Measurements from ENCODE around the gene LPAR1. TPM values are rescaled to one million over a fixed set of nuclear protein-coding genes. Genes with fewer than 3 reads are reported as not detected.
A peak's percentile ranks its signal among the peaks of the same experiment; 100 is the strongest.

LPAR1 gene
- total RNA-seq, 6 donors from 2014 or later = 9.3 to 28.7 (median 15.6) TPM

DNA sequence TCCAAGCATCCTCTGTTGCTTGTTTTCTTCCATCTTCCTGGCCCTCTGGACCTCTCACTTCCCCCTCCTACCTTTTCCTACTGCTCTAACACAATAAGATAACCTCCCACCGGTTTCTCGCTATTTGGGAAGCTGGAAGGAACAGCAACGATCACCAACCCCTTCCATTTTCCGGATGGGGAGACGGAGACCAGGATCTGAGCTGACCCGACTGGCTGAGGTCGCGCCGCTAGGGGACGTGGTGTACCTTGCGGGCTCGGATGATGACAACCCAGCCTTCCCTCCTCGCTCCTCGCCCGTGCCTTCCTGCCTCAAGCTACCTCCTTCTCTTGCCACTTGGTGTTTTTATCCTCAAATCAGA lies 1.9 kb downstream of the LPAR1 start:
- Histone ChIP-seq H3K9me3 (no peaks in the 10 kb centered on the region), H3K36me3 (no peaks in the 10 kb centered on the region), H3K27ac (peak overlapping the region in 3 of 4 donors; percentile 82 to 90 (median 83)), H3K27me3 (peaks cover 0 to 11% (median 0%) of the 10 kb centered on the region in 4 donors), H3K4me1 (peaks cover 0 to 32% (median 10%) of the 10 kb centered on the region in 4 donors), H3K4me3 (peak overlapping the region in 3 of 4 donors; percentile 63 to 71 (median 66))
- TF ChIP-seq POLR2AphosphoS5 (IDR thresholded peaks at IDR 0.05) = peak in 1 of 2 donors; percentile 51
- TF ChIP-seq EP300 (IDR thresholded peaks at IDR 0.05) = no peak
- TF ChIP-seq, protein P1, sequence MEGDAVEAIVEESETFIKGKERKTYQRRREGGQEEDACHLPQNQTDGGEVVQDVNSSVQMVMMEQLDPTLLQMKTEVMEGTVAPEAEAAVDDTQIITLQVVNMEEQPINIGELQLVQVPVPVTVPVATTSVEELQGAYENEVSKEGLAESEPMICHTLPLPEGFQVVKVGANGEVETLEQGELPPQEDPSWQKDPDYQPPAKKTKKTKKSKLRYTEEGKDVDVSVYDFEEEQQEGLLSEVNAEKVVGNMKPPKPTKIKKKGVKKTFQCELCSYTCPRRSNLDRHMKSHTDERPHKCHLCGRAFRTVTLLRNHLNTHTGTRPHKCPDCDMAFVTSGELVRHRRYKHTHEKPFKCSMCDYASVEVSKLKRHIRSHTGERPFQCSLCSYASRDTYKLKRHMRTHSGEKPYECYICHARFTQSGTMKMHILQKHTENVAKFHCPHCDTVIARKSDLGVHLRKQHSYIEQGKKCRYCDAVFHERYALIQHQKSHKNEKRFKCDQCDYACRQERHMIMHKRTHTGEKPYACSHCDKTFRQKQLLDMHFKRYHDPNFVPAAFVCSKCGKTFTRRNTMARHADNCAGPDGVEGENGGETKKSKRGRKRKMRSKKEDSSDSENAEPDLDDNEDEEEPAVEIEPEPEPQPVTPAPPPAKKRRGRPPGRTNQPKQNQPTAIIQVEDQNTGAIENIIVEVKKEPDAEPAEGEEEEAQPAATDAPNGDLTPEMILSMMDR (IDR thresholded peaks at IDR 0.05) = peak; percentile 16 to 59 (median 46)
- TF ChIP-seq POLR2A (IDR thresholded peaks at IDR 0.05) = no peak
- WGBS, 2 donors = 12 to 14% methylated on average over 15 of the region's 15 CpGs
- peak; percentile 50 to 65 for ATAC-seq (ENCODE audit: low FRiP score in 2 of 2)
- DNase-seq = peak; percentile 72 to 84

DNA sequence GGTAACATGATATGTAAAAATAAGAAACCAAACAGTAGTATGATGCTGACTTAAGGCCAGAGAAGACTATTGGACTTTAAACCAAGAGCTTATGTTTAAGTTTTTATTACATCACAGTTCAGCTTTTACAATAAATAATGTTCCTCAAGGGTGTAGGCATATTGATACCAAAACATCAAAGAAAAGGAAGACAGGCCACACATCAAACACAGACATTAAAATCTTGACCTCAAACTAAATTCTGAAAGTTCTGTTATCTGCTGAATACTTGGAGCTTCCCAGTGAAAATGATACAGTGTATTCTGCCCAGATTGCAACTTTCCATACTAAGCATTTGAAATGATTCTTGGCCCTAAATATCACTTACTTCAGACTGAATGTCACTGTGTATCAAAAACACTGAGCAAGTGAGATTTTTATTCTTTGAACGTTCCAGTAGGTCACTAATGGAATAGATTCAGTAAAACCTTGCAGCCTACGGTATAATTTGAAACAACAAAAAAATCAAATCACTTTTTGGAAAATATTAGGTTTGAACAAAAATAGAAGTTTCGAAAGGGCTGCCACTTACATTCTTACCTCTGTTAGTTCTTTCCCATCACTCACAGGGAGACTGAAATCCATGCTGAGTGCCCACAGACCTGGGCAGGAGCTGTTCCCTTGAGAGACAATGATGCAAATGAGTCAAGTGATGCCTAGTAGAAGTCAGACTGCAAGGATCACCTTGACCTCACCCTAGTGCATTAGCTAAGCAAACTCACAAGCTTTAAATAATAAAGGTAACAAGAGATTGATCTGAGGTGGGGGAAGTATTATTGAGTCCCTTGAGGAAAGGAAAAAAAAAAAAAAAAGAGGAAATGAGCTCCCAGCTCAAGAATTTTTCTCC lies 2.5 kb downstream of the LPAR1 start:
- ATAC-seq (ENCODE audit: low FRiP score in 2 of 2) (no peak), DNase-seq (no peak)
- H3K4me3 ChIP-seq = peak overlapping the region in 3 of 4 donors; percentile 63 to 71 (median 66)
- H3K27me3 ChIP-seq = peaks cover 0 to 11% (median 0%) of the 10 kb centered on the region in 4 donors
- 62 to 68% methylated on average over 3 of the region's 3 CpGs for WGBS, 2 donors
- no peaks in the 10 kb centered on the region for H3K36me3 ChIP-seq
- peak overlapping the region in 2 of 4 donors; percentile 82 to 83 for H3K27ac ChIP-seq
- TF ChIP-seq, protein P1 (IDR thresholded peaks at IDR 0.05) = no peak
- TF ChIP-seq EP300 (IDR thresholded peaks at IDR 0.05) (no peak), POLR2AphosphoS5 (IDR thresholded peaks at IDR 0.05) (no peak), POLR2A (IDR thresholded peaks at IDR 0.05) (no peak)
- peaks cover 0 to 32% (median 10%) of the 10 kb centered on the region in 4 donors for H3K4me1 ChIP-seq
- H3K9me3 ChIP-seq = no peaks in the 10 kb centered on the region

DNA sequence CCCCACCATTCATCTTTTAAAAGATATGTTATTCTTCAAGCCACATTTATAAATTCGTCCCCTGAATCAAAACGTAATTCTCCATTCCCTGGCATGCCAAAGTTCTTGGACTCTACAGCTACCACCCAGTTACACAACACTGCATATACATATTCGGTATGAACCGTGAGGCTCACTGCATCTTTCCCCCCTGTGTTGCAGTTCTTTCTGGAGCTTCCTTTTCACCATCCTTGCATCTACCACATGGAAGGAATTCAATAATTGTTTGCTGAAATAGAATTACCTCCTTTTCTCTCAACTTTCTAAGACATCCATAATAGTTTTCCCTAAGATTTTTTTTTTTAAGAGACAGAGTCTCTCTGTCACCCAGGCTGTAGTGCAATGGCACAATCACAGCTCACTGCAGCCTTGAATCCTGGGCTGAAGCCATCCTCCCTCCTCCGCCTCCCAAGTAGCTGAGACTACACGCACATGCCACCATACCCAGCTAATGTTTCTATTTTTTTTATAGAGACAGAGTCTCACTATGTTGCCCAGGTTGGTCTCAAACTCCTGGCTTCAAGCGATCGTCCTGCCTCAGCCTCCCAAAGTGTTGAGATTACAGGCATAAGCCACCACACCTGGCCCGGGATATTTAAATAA lies 3.3 kb downstream of the LPAR1 start:
- peak overlapping the region in 1 of 4 donors; percentile 29 for H3K27ac ChIP-seq
- TF ChIP-seq EP300 (IDR thresholded peaks at IDR 0.05) = no peak
- TF ChIP-seq, protein P1 (IDR thresholded peaks at IDR 0.05) = no peak
- no peak for TF ChIP-seq POLR2AphosphoS5 (IDR thresholded peaks at IDR 0.05)
- no peak for TF ChIP-seq POLR2A (IDR thresholded peaks at IDR 0.05)
- 68 to 78% methylated on average over 9 of the region's 9 CpGs for WGBS, 2 donors
- no peak for DNase-seq
- no peak for ATAC-seq (ENCODE audit: low FRiP score in 2 of 2)
- H3K36me3 ChIP-seq = no peaks in the 10 kb centered on the region
- H3K4me1 ChIP-seq = peaks cover 0 to 32% (median 10%) of the 10 kb centered on the region in 4 donors
- H3K27me3 ChIP-seq = peaks cover 0 to 11% (median 0%) of the 10 kb centered on the region in 4 donors
- H3K9me3 ChIP-seq = no peaks in the 10 kb centered on the region
- H3K4me3 ChIP-seq = no peak overlapping the region

DNA sequence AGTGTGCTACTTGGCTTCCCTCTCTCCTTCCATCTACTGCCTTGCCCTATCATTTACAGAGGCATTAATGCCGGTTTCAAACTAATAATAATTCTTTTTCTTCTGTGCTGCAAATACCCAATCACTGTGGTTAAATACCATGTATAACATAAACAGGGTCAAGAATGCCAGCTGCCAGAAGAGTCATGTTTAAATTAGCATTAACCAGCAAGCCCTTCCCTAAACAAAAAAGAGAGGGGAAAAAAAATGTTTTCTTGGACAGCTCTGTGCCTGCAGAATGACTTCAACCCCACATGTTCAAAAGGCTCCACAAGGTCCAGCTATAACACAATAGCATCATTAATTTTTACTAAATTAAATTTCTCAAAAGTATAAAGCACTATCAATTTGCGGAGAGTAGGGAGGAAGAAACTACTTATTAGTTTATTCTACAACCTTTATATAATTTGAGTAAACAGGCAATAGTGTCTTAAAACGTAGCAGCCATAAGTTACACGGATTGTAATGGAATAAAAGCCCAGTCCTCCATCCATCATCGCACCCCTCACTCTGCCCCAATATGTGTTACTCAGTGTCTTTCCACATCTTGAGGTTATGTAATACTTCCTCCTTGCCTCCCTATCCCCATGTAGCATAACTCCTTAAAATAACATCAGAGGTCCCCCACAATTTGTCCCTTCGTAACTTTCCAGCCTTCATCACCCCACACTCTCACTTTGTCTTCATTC lies 3.9 kb downstream of the LPAR1 start:
- no peak for ATAC-seq (ENCODE audit: low FRiP score in 2 of 2)
- no peak overlapping the region for H3K4me3 ChIP-seq
- WGBS, 2 donors = 68 to 70% methylated on average over 6 of the region's 6 CpGs
- H3K36me3 ChIP-seq = no peaks in the 10 kb centered on the region
- TF ChIP-seq POLR2AphosphoS5 (IDR thresholded peaks at IDR 0.05) (no peak), EP300 (IDR thresholded peaks at IDR 0.05) (no peak), POLR2A (IDR thresholded peaks at IDR 0.05) (no peak)
- TF ChIP-seq, protein P1 (IDR thresholded peaks at IDR 0.05) = no peak
- peak overlapping the region in 1 of 4 donors; percentile 29 for H3K27ac ChIP-seq
- H3K4me1 ChIP-seq = peaks cover 0 to 31% (median 10%) of the 10 kb centered on the region in 4 donors
- no peaks in the 10 kb centered on the region for H3K9me3 ChIP-seq
- DNase-seq = no peak
- peaks cover 0 to 11% (median 0%) of the 10 kb centered on the region in 4 donors for H3K27me3 ChIP-seq
